Spleen (tissue), 11 donors: Measurements from ENCODE around the gene PDK2. TPM values are rescaled to one million over a fixed set of nuclear protein-coding genes. Genes with fewer than 3 reads are reported as not detected.

Experiments
- DNase-seq: peaks from one replicate; pipeline ENCODE4 v3.0.0-alpha.2; 2020
- H3K27ac ChIP-seq, 8 donors: fragments of 200-600 bp; sonication (generic) in 7 of 8; 1 replicate in 4 of 8; 2 replicates in 4 of 8; pipeline versions ENCODE4 v1.5.0 to v1.8.0; 2016 to 2021; ENCODE audit warnings: inconsistent platforms in 4 of 8, mild to moderate bottlenecking in 4 of 8, moderate library complexity in 1 of 8
- H3K27me3 ChIP-seq, 7 donors: fragments of 200-600 bp; sonication (generic) in 6 of 7; replicated peaks in 1 of 7; 1 replicate in 4 of 7; 2 replicates in 3 of 7; pipeline versions ENCODE4 v1.5.0 to v1.8.0; 2016 to 2021; ENCODE audit warnings: inconsistent platforms in 3 of 7, mild to moderate bottlenecking in 1 of 7
- H3K36me3 ChIP-seq, 6 donors: fragments of 200-600 bp; sonication (generic) in 5 of 6; 1 replicate in 4 of 6; 2 replicates in 2 of 6; pipeline versions ENCODE4 v1.5.0 to v1.8.0; 2016 to 2021; ENCODE audit warnings: inconsistent platforms in 2 of 6
- H3K4me1 ChIP-seq, 6 donors: fragments of 200-600 bp; sonication (generic) in 5 of 6; 1 replicate in 3 of 6; 2 replicates in 3 of 6; pipeline versions ENCODE4 v1.5.0 to v1.8.0; 2016 to 2021; ENCODE audit warnings: inconsistent platforms in 3 of 6
- H3K4me3 ChIP-seq, 8 donors: fragments of 200-600 bp; sonication (generic) in 7 of 8; 1 replicate in 4 of 8; 2 replicates in 4 of 8; pipeline versions ENCODE4 v1.5.0 to v1.8.0; 2016 to 2021; ENCODE audit warnings: inconsistent platforms in 4 of 8, mild to moderate bottlenecking in 4 of 8, moderate library complexity in 2 of 8
- H3K9me3 ChIP-seq, 8 donors: fragments of 200-600 bp; sonication (generic) in 7 of 8; 1 replicate in 4 of 8; 2 replicates in 4 of 8; pipeline versions ENCODE4 v1.5.0 to v1.8.0; 2016 to 2021; ENCODE audit warnings: inconsistent platforms in 4 of 8
- CTCF ChIP-seq, 11 experiments: fragments of 200-600 bp in 7 of 11; fragments of 450-650 bp in 4 of 11; sonication (generic) in 4 of 11; IDR thresholded peaks in 8 of 11; conservative IDR thresholded peaks in 3 of 11; 1 replicate in 7 of 11; 2 replicates in 4 of 11; pipeline versions ENCODE4 v1.4.0 to v1.8.0; 2016 to 2021; ENCODE audit warnings: antibody characterized with exemption in 11 of 11, inconsistent platforms in 4 of 11, mild to moderate bottlenecking in 1 of 11
- POLR2A ChIP-seq, 3 donors: fragments of 450-650 bp; IDR thresholded peaks; one replicate each; pipeline ENCODE4 v1.5.1; 2017; ENCODE audit warnings: antibody characterized with exemption in 3 of 3, mild to moderate bottlenecking in 1 of 3
- POLR2AphosphoS5 ChIP-seq, 3 donors: sonication (generic); formaldehyde crosslinking; IDR thresholded peaks; one replicate each; pipeline ENCODE4 v1.5.1; 2017; ENCODE audit warnings: antibody characterized with exemption in 3 of 3
- WGBS, 5 donors: extraction: QIAGEN DNeasy Blood & Tissue Kit in 3 of 5; methylation state at CpG; one replicate each; pipeline versions ENCODE4 v1.1.5 to v1.1.7; 2013 to 2018; 5-methylcytosine and 5-hydroxymethylcytosine counted together
- intact Hi-C: fragments of 100-400 bp; cut with DNase I; formaldehyde crosslinking; loops from one replicate; pipeline ENCODE4 v1.15.0; 2023; ENCODE audit warnings: low total_unique reads
- polyA plus RNA-seq, 3 donors: library from polyadenylated mRNA; stranded (reverse); fragments of 200-250 nt; gene quantifications; one replicate each; pipeline ENCODE4 v1.2.1, GENCODE V29; 2013
- total RNA-seq, 7 donors: library from RNA; depleted of rRNA in 3 of 7; stranded (reverse); fragments of >200 nt in 3 of 7; fragmentation: NEBNext Ultra II Directional in 4 of 7; extraction: Animal tissue kit (Norgen Biotek cat#: 25700) in 4 of 7; gene quantifications; one replicate each; pipeline versions ENCODE4 v1.1.0 to v1.2.1, GENCODE V29; 2016 to 2021
- donor health status: healthy with polysubstance abuse.
- donor health status: DM: no; HTN: no; CAD: no; lungs with moderate emphysema.
- donor health status: DM: no; HTN: no; CAD: no.
- donor health status: Bipolar disorder and iron deficiency.
- donor health status: healthy.
- donor health status: DM: no; HTN: no; CAD: no.
- donor health status: DM: yes; HTN: yes; CAD: no.

Gene PDK2
- total and polyA plus RNA-seq, 10 donors = 8.7 to 41.5 (median 24.3) TPM

GRCh38 chr17:50093807-50094206 is 1.3 kb upstream of the PDK2 start:
- peak overlapping the region in 6 of 8 donors; percentile 79 to 90 (median 85) for H3K27ac ChIP-seq
- peaks cover 14 to 39% (median 26%) of the 10 kb centered on the region in 6 donors for H3K4me1 ChIP-seq
- no peaks in the 10 kb centered on the region for H3K9me3 ChIP-seq
- intact Hi-C loops = no loop called here
- no peaks in the 10 kb centered on the region for H3K27me3 ChIP-seq
- WGBS, 5 donors = 26 to 57% (median 49%) methylated on average over 3 of the region's 3 CpGs
- no peak for DNase-seq
- no peak overlapping the region for H3K4me3 ChIP-seq
- TF ChIP-seq POLR2A (IDR thresholded peaks at IDR 0.05) (no peak), POLR2AphosphoS5 (IDR thresholded peaks at IDR 0.05) (no peak), CTCF (IDR thresholded peaks at IDR 0.05 in 8 of 11, conservative IDR thresholded peaks at IDR 0.05 in 3 of 11) (no peak)
- H3K36me3 ChIP-seq = peaks cover 0 to 36% (median 18%) of the 10 kb centered on the region in 6 donors

- Histone ChIP-seq H3K4me3 (peak overlapping the region; percentile 78 to 98 (median 89)), H3K27ac (peak overlapping the region; percentile 73 to 90 (median 82)), H3K36me3 (peaks cover 0 to 36% (median 16%) of the 10 kb centered on the region in 6 donors), H3K4me1 (peaks cover 14 to 44% (median 26%) of the 10 kb centered on the region in 6 donors), H3K27me3 (no peaks in the 10 kb centered on the region), H3K9me3 (no peaks in the 10 kb centered on the region)
- intact Hi-C loops = no loop called here
- TF ChIP-seq POLR2AphosphoS5 (IDR thresholded peaks at IDR 0.05) (peak in 2 of 3 donors; percentile 43 to 51), POLR2A (IDR thresholded peaks at IDR 0.05) (no peak), CTCF (IDR thresholded peaks at IDR 0.05 in 8 of 11, conservative IDR thresholded peaks at IDR 0.05 in 3 of 11) (peak; percentile 81 to 98 (median 96))
- DNase-seq = peak; percentile 96
- 0 to 1% (median 0%) methylated on average over 19 to 21 of the region's 21 CpGs for WGBS, 5 donors
Measured at GRCh38 chr17:50094243-50094752, 853 bp upstream of the PDK2 start.

GRCh38 chr17:50095626-50096037 is 481 bp downstream of the PDK2 start:
- peak overlapping the region; percentile 78 to 98 (median 89) for H3K4me3 ChIP-seq
- H3K27ac ChIP-seq = peak overlapping the region; percentile 71 to 90 (median 82)
- no peak for DNase-seq
- no peaks in the 10 kb centered on the region for H3K9me3 ChIP-seq
- peaks cover 14 to 54% (median 31%) of the 10 kb centered on the region in 6 donors for H3K4me1 ChIP-seq
- no peaks in the 10 kb centered on the region for H3K27me3 ChIP-seq
- intact Hi-C loops = no loop called here
- peaks cover 0 to 38% (median 17%) of the 10 kb centered on the region in 6 donors for H3K36me3 ChIP-seq
- no peak for TF ChIP-seq POLR2A (IDR thresholded peaks at IDR 0.05)
- TF ChIP-seq CTCF (IDR thresholded peaks at IDR 0.05 in 8 of 11, conservative IDR thresholded peaks at IDR 0.05 in 3 of 11) = no peak
- no peak for TF ChIP-seq POLR2AphosphoS5 (IDR thresholded peaks at IDR 0.05)
- 1 to 2% (median 1%) methylated on average over 12 of the region's 12 CpGs for WGBS, 5 donors

GRCh38 chr17:50096092-50096491 is 941 bp downstream of the PDK2 start:
- H3K9me3 ChIP-seq = no peaks in the 10 kb centered on the region
- peak overlapping the region in 6 of 8 donors; percentile 74 to 90 (median 85) for H3K27ac ChIP-seq
- TF ChIP-seq POLR2AphosphoS5 (IDR thresholded peaks at IDR 0.05) = no peak
- TF ChIP-seq POLR2A (IDR thresholded peaks at IDR 0.05) = no peak
- 31 to 70% (median 44%) methylated on average over 2 to 6 of the region's 6 CpGs for WGBS, 5 donors
- H3K4me1 ChIP-seq = peaks cover 14 to 59% (median 33%) of the 10 kb centered on the region in 6 donors
- H3K27me3 ChIP-seq = no peaks in the 10 kb centered on the region
- peak overlapping the region; percentile 78 to 98 (median 89) for H3K4me3 ChIP-seq
- intact Hi-C loops = no loop called here
- peaks cover 0 to 43% (median 21%) of the 10 kb centered on the region in 6 donors for H3K36me3 ChIP-seq
- DNase-seq = no peak
